ENCODE measurements around the gene TMEM272.

Gene TMEM272

GRCh38 chr13:51778392-51778791, 66.6 kb downstream of the TMEM272 start:
- no peak for DNase-seq

- no peak for DNase-seq
Measured at GRCh38 chr13:51777921-51778320, 67.1 kb downstream of the TMEM272 start.

- DNase-seq: no peak
Measured at GRCh38 chr13:51776179-51776578, 68.8 kb downstream of the TMEM272 start.

- DNase-seq: no peak
Measured at GRCh38 chr13:51773515-51773914, 71.5 kb downstream of the TMEM272 start.

- no peak for DNase-seq
Measured at GRCh38 chr13:51772781-51773180, 72.2 kb downstream of the TMEM272 start.

- no peak for DNase-seq
Measured at GRCh38 chr13:51772105-51772455, 72.9 kb downstream of the TMEM272 start.

- no peak for DNase-seq
Measured at GRCh38 chr13:51771418-51772104, 73.4 kb downstream of the TMEM272 start.

GRCh38 chr13:51770681-51771417, 74.1 kb downstream of the TMEM272 start:
- no peak for DNase-seq

GRCh38 chr13:51770160-51770559, 74.8 kb downstream of the TMEM272 start:
- no peak for DNase-seq

- no peak for DNase-seq
Measured at GRCh38 chr13:51769455-51770127, 75.4 kb downstream of the TMEM272 start.

- no peak for DNase-seq
Measured at GRCh38 chr13:51768976-51769375, 76.0 kb downstream of the TMEM272 start.

- DNase-seq: no peak
Measured at GRCh38 chr13:51768378-51768921, 76.5 kb downstream of the TMEM272 start.

GRCh38 chr13:51767100-51767499, 77.9 kb downstream of the TMEM272 start:
- peak; percentile 8 for DNase-seq

GRCh38 chr13:51765142-51765515, 79.8 kb downstream of the TMEM272 start:
- DNase-seq: no peak

- no peak for DNase-seq
Measured at GRCh38 chr13:51764184-51765141, 80.5 kb downstream of the TMEM272 start.

- DNase-seq: no peak
Measured at GRCh38 chr13:51763486-51763885, 81.5 kb downstream of the TMEM272 start.
